ENCODE data around the gene MDM1.

The MDM1 gene

DNA sequence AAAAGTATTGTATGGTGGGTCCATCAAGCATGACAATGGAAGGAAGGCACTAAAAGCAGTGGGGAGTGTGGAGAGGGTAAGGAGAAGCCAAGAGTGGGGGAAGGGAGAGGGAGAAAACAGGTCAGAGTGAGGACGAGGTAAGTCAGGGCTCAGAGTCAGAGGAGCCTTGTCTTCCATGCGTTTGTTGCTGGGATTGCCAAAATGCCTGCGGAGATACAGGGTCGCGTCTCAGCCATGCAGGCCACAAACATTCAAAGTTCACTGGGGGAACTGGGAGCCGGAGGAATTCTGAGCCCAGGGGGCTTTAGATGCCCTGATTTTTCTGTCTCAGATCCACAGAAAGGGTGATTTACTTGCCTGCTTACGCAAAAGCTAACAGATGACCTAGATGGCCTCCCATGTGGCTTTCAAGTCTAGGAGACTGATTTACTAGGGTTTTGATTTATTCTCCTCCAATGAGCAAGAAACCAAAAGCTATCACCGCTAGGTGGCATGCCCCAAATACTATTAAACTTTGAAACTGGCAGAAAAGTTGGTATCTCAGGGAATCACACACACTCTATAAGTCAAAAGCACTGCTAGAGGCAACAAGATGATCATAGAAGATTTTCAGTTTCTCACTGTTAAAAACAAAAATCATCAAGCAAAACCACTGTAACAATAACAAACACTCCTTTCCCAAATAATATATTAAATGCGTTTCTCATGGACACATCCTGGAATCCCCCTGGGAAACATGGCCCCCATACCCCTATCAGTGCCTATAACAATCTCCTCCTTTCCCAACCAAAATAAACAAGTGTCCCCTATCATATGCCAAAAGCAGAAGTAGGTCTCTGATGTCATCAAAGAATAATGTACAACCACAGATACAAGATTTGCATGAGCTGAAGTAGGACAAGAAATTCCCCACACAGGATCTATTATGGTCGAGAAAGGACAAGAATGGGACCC is 26.6 kb upstream of the MDM1 start:
- peak; percentile 44 for DNase-seq (ENCODE audit: low spot score)
- TF ChIP-seq, protein P1, sequence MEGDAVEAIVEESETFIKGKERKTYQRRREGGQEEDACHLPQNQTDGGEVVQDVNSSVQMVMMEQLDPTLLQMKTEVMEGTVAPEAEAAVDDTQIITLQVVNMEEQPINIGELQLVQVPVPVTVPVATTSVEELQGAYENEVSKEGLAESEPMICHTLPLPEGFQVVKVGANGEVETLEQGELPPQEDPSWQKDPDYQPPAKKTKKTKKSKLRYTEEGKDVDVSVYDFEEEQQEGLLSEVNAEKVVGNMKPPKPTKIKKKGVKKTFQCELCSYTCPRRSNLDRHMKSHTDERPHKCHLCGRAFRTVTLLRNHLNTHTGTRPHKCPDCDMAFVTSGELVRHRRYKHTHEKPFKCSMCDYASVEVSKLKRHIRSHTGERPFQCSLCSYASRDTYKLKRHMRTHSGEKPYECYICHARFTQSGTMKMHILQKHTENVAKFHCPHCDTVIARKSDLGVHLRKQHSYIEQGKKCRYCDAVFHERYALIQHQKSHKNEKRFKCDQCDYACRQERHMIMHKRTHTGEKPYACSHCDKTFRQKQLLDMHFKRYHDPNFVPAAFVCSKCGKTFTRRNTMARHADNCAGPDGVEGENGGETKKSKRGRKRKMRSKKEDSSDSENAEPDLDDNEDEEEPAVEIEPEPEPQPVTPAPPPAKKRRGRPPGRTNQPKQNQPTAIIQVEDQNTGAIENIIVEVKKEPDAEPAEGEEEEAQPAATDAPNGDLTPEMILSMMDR (IDR thresholded peaks at IDR 0.05; ENCODE audit: extremely low read depth, insufficient read depth, missing control alignments), result peak; percentile 60
- in situ Hi-C loops (cut with MboI; ENCODE audit: low pct_unique_long_range_greater_than_20kb, low sequenced_read_pairs, unreplicated experiment), result loop anchor here (25.0 kb wide), 1 partner anchor 253 kb away; the partner anchor contains the start of gene RAP1B

DNA sequence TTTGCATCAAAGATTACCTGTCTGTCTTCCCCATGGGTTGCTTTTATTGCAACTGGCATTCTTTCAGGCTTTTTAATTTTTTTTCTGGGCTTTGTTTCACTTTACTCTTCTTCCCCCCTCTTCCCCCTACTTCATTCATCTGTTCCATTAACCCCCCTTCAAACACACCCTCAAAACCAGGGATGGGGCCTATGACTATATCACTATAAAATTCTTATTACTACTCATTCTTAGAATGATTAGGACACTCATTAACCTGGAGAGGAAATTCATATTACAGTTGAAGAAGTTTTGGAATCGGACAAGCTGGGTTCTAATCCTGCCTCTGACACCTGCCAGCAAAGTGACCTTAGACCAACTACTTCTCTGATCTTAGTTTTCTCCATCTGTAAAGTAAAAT is 24.8 kb upstream of the MDM1 start:
- DNase-seq (ENCODE audit: low spot score), result no peak
- in situ Hi-C loops (cut with MboI; ENCODE audit: low pct_unique_long_range_greater_than_20kb, low sequenced_read_pairs, unreplicated experiment), result loop anchor here (25.0 kb wide), 1 partner anchor 255 kb away; the partner anchor contains the start of gene RAP1B

GRCh38 chr12:68356060-68356695 is 24.0 kb upstream of the MDM1 start:
- DNase-seq (ENCODE audit: low spot score), result no peak
- TF ChIP-seq, protein P1 (IDR thresholded peaks at IDR 0.05; ENCODE audit: extremely low read depth, insufficient read depth, missing control alignments), result no peak
- in situ Hi-C loops (cut with MboI; ENCODE audit: low pct_unique_long_range_greater_than_20kb, low sequenced_read_pairs, unreplicated experiment), result loop anchor here (25.0 kb wide), 1 partner anchor 256 kb away; the partner anchor contains the start of gene RAP1B

More for the DNA sequence above, 24.8 kb upstream of the MDM1 start:
- TF ChIP-seq, protein P1 (IDR thresholded peaks at IDR 0.05; ENCODE audit: extremely low read depth, insufficient read depth, missing control alignments), result no peak

DNA sequence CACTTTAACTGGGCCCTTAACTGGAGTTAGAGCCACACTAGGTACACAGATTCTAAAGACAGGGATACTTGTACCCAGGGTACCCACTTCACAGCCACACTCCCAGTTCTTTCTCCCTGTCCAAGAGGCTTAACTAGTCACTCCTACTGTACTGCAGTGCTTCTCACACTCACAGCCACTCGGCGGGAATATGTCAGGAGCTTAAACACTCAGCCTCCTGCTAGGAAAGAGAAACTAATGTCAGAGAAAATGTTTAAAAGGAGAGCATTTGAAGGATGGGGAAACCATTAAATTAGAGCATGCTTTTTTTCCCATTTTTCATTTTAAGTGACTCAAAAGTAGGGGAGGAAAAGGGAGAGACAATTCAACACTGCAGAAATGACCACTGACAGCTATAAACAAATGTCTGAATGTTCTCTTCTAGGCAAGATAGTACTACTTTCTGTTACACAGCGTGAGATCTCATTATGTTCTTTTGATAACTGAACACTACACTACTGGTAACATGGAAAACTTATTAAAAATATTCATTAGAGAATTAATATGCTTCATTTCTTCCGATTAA is 22.9 kb upstream of the MDM1 start:
- in situ Hi-C loops (cut with MboI; ENCODE audit: low pct_unique_long_range_greater_than_20kb, low sequenced_read_pairs, unreplicated experiment), result loop anchor here (25.0 kb wide), 1 partner anchor 257 kb away; the partner anchor contains the start of gene RAP1B
- TF ChIP-seq, protein P1 (IDR thresholded peaks at IDR 0.05; ENCODE audit: extremely low read depth, insufficient read depth, missing control alignments), result no peak
- no peak for DNase-seq (ENCODE audit: low spot score)

DNA sequence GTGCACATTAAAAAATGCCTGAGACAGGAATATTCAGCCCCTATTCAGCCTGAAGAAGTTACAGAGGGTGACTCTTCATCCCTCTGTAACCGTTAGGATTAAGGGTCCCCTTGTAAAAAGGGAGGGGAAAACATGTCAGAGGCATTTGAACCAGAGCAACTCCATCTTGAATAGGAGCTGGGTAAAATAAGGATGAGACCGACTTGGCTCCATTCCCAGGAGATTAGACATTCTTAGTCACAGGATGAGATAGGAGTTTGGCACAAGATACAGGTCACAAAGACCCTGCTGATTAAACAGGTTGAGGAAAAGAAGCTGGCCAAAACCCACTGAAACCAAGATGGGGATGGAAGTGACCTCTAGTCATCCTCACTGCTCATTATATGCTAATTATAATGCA is 19.9 kb upstream of the MDM1 start:
- in situ Hi-C loops (cut with MboI; ENCODE audit: low pct_unique_long_range_greater_than_20kb, low sequenced_read_pairs, unreplicated experiment), result loop anchor here (25.0 kb wide), 1 partner anchor 260 kb away; the partner anchor contains the start of gene RAP1B
- DNase-seq (ENCODE audit: low spot score), result no peak
- TF ChIP-seq, protein P1 (IDR thresholded peaks at IDR 0.05; ENCODE audit: extremely low read depth, insufficient read depth, missing control alignments), result no peak

DNA sequence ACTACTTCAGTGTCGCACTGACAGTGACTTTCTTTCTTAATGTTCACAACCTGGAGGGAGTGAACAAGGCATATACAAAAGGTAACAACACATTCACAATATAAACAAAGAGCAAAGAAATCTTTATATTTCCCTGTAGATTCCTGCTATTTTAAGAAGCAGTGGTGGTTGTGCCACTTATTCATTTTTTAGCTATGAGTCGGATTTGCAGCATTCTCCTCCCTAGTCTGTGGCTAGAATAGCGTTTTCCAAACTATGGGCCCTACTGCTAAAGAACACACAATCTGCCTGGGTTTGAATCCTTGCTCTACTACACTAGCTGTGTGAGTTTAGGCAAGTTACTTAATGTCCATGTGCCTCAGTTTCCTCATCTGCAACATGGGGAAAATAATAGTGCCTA is 18.6 kb upstream of the MDM1 start:
- in situ Hi-C loops (cut with MboI; ENCODE audit: low pct_unique_long_range_greater_than_20kb, low sequenced_read_pairs, unreplicated experiment), result loop anchor here (25.0 kb wide), 1 partner anchor 262 kb away; the partner anchor contains the start of gene RAP1B
- no peak for DNase-seq (ENCODE audit: low spot score)
- TF ChIP-seq, protein P1 (IDR thresholded peaks at IDR 0.05; ENCODE audit: extremely low read depth, insufficient read depth, missing control alignments), result no peak
